Measurements from ENCODE around the gene SYNPO2.

- TF ChIP-seq CTCF (IDR thresholded peaks at IDR 0.05; ENCODE audit: insufficient read depth, low read length, poor library complexity, severe bottlenecking) (no peak), EZH2phosphoT487 (conservative IDR thresholded peaks at IDR 0.05; ENCODE audit: low read length) (no peak)
Observed at GRCh38 chr4:118936406-118936805, 47.8 kb downstream of the SYNPO2 start.
